IMR-90 (cell line): ENCODE measurements around the gene KRTAP3-2. TPM values are rescaled to one million over a fixed set of nuclear protein-coding genes. Genes with fewer than 3 reads are reported as not detected.

ENCODE experiments used
- ATAC-seq: fragments of 200-7000 bp; cut with Tn5 transposase; 2 replicates; pipeline ENCODE4 v1.9.1; 2020; ENCODE audit warnings: low read depth, mild to moderate bottlenecking, moderate library complexity
- BruUV-seq: library from RNA; stranded (reverse); fragments of 400-500 nt; replicated peaks from 2 replicates; lab custom pipeline; 2021; lab: Mats Ljungman, UMichigan
- CTCF ChIA-PET: fragments of 300-600 bp; formaldehyde crosslinking; extraction: SDS; loops from one replicate; lab custom pipeline; 2021; ENCODE audit warnings: antibody characterized with exemption; lab: Yijun Ruan, JAX
- POLR2A ChIA-PET: fragments of 300-600 bp; sonication (Branson Sonifier 250); formaldehyde crosslinking; loops from one replicate; lab custom pipeline; 2022; ENCODE audit warnings: antibody characterized with exemption; ENCODE audit not compliant: unreplicated experiment; lab: Charles Lee
- DNase-seq: peaks from one replicate; pipeline ENCODE4 v3.0.0; 2013
- H2AFZ ChIP-seq: replicated peaks from 2 replicates; pipeline ENCODE3; 2013; ENCODE audit warnings: low read length, mild to moderate bottlenecking; ENCODE audit not compliant: poor library complexity
- H2AK5ac ChIP-seq: 2 replicates; pipeline ENCODE4 v1.6.1; 2013; ENCODE audit warnings: low read depth, low read length, inconsistent platforms
- H2AK9ac ChIP-seq: replicated peaks from 2 replicates; pipeline ENCODE3; 2013; ENCODE audit warnings: mild to moderate bottlenecking, low read depth, low read length, moderate library complexity; ENCODE audit not compliant: poor library complexity
- H2BK120ac ChIP-seq: 2 replicates; pipeline ENCODE4 v1.6.1; 2013; ENCODE audit warnings: low read depth, low read length, inconsistent platforms
- H2BK15ac ChIP-seq: 3 replicates; pipeline ENCODE4 v1.6.1; 2013; ENCODE audit warnings: low read depth, low read length, inconsistent platforms
- H2BK20ac ChIP-seq: 2 replicates; pipeline ENCODE4 v1.6.1; 2013; ENCODE audit warnings: low read depth, mild to moderate bottlenecking, inconsistent platforms, low read length, moderate library complexity
- H2BK5ac ChIP-seq: 2 replicates; pipeline ENCODE4 v1.6.1; 2013; ENCODE audit warnings: mild to moderate bottlenecking, low read depth, low read length, inconsistent platforms; ENCODE audit not compliant: poor library complexity, severe bottlenecking
- H3K14ac ChIP-seq: replicated peaks from 2 replicates; pipeline ENCODE4 v1.6.1; 2013; ENCODE audit warnings: low read depth, low read length, inconsistent platforms
- H3K18ac ChIP-seq: 2 replicates; pipeline ENCODE4 v1.6.1; 2013; ENCODE audit warnings: low read depth, low read length, control low read depth
- H3K23ac ChIP-seq: 2 replicates; pipeline ENCODE4 v1.6.1; 2013; ENCODE audit warnings: low read depth, low read length, inconsistent platforms
- H3K27ac ChIP-seq: 2 replicates; pipeline ENCODE4 v1.5.1; 2013; ENCODE audit warnings: mild to moderate bottlenecking, control low read depth, low read length; ENCODE audit not compliant: insufficient read depth
- H3K27me3 ChIP-seq: 2 replicates; pipeline ENCODE4 v1.6.1; 2013; ENCODE audit warnings: low read length; ENCODE audit not compliant: control insufficient read depth, insufficient read depth
- H3K36me3 ChIP-seq: 2 replicates; pipeline ENCODE4 v1.6.1; 2013; ENCODE audit warnings: low read length, mixed read lengths; ENCODE audit not compliant: control insufficient read depth, insufficient read depth
- H3K4ac ChIP-seq: 2 replicates; pipeline ENCODE4 v1.6.1; 2013; ENCODE audit warnings: low read depth, low read length, inconsistent platforms
- H3K4me1 ChIP-seq: 2 replicates; pipeline ENCODE4 v1.6.1; 2013; ENCODE audit warnings: low read length, mixed read lengths; ENCODE audit not compliant: control insufficient read depth, insufficient read depth
- H3K4me2 ChIP-seq: 2 replicates; pipeline ENCODE4 v1.6.1; 2013; ENCODE audit warnings: low read depth, mild to moderate bottlenecking, control low read depth, low read length, moderate library complexity
- H3K4me3 ChIP-seq: 2 replicates; pipeline ENCODE4 v1.5.1; 2013; ENCODE audit warnings: low read depth, mild to moderate bottlenecking, control low read depth, low read length, moderate library complexity; ENCODE audit not compliant: insufficient read depth
- H3K56ac ChIP-seq: 2 replicates; pipeline ENCODE4 v1.6.1; 2013; ENCODE audit warnings: low read length, inconsistent platforms; ENCODE audit not compliant: insufficient read depth; ENCODE audit errors: extremely low read depth
- H3K79me1 ChIP-seq, 2 experiments: 2 replicates each; pipeline ENCODE4 v1.6.1; 2013; ENCODE audit warnings: low read length in 2 of 2, inconsistent platforms in 1 of 2, low read depth in 1 of 2
- H3K9ac ChIP-seq: 2 replicates; pipeline ENCODE4 v1.6.1; 2013; ENCODE audit warnings: low read depth, low read length, control low read depth
- H3K9me1 ChIP-seq: 2 replicates; pipeline ENCODE4 v1.6.1; 2013; ENCODE audit warnings: low read length, inconsistent platforms; ENCODE audit not compliant: insufficient read depth
- H3K9me3 ChIP-seq: 2 replicates; pipeline ENCODE4 v1.6.1; 2013; ENCODE audit warnings: low read length; ENCODE audit not compliant: control insufficient read depth, insufficient read depth
- H4K20me1 ChIP-seq: 2 replicates; pipeline ENCODE4 v1.6.1; 2013; ENCODE audit warnings: low read length, inconsistent platforms; ENCODE audit not compliant: insufficient read depth
- H4K5ac ChIP-seq: 2 replicates; pipeline ENCODE4 v1.6.1; 2013; ENCODE audit warnings: mild to moderate bottlenecking, low read depth, low read length, control low read depth
- H4K8ac ChIP-seq, 2 experiments: 2 replicates each; pipeline ENCODE4 v1.6.1; 2013; ENCODE audit warnings: low read depth in 2 of 2, low read length in 2 of 2, control low read depth in 1 of 2, inconsistent platforms in 1 of 2
- H4K91ac ChIP-seq: 2 replicates; pipeline ENCODE4 v1.6.1; 2013; ENCODE audit warnings: low read depth, low read length, inconsistent platforms; ENCODE audit not compliant: insufficient read depth
- BHLHE40 ChIP-seq: fragments of 150-350 bp; IDR thresholded peaks from 2 replicates; pipeline ENCODE4 v1.6.1; 2016; ENCODE audit warnings: mild to moderate bottlenecking, low read depth, low read length
- CEBPB ChIP-seq: IDR thresholded peaks from 2 replicates; pipeline ENCODE4 v1.6.1; 2012; ENCODE audit warnings: low read depth, low read length, improper control_type of control experiment
- CHD1 ChIP-seq: IDR thresholded peaks from 2 replicates; pipeline ENCODE4 v1.6.1; 2012; ENCODE audit warnings: low read depth, low read length, improper control_type of control experiment
- FOS ChIP-seq: fragments of 150-350 bp; IDR thresholded peaks from 2 replicates; pipeline ENCODE4 v1.6.1; 2016; ENCODE audit warnings: low read depth, low read length
- MAFK ChIP-seq: IDR thresholded peaks from 2 replicates; pipeline ENCODE4 v1.6.1; 2012; ENCODE audit warnings: low read depth, low read length, improper control_type of control experiment
- MAZ ChIP-seq: IDR thresholded peaks from 2 replicates; pipeline ENCODE4 v1.6.1; 2012; ENCODE audit warnings: low read depth, mild to moderate bottlenecking, low read length, improper control_type of control experiment, moderate library complexity, borderline replicate concordance
- MXI1 ChIP-seq: IDR thresholded peaks from 2 replicates; pipeline ENCODE4 v1.6.1; 2012; ENCODE audit warnings: low read depth, mild to moderate bottlenecking, low read length, moderate library complexity, borderline replicate concordance
- NFE2L2 ChIP-seq: fragments of 150-350 bp; IDR thresholded peaks from 2 replicates; pipeline ENCODE4 v1.6.1; 2016; ENCODE audit warnings: low read depth, mild to moderate bottlenecking, low read length
- POLR2A ChIP-seq: IDR thresholded peaks from 2 replicates; pipeline ENCODE4 v1.6.1; 2012; ENCODE audit warnings: mild to moderate bottlenecking, low read depth, low read length
- RAD21 ChIP-seq: IDR thresholded peaks from 2 replicates; pipeline ENCODE4 v1.6.1; 2012; ENCODE audit warnings: low read length, improper control_type of control experiment
- RCOR1 ChIP-seq: IDR thresholded peaks from 2 replicates; pipeline ENCODE4 v1.6.1; 2012; ENCODE audit warnings: mild to moderate bottlenecking, low read length, improper control_type of control experiment; ENCODE audit not compliant: insufficient replicate concordance
- RFX5 ChIP-seq: IDR thresholded peaks from 2 replicates; pipeline ENCODE4 v1.8.0; 2012; ENCODE audit warnings: low read depth, mild to moderate bottlenecking, low read length, moderate library complexity
- WGBS, 2 experiments: methylation state at CpG; one replicate each; pipeline versions ENCODE4 v1.1.5 to v1.1.7; 2013; ENCODE audit warnings: missing lambda C conversion rate in 2 of 2; ENCODE audit not compliant: insufficient read length in 1 of 2; ENCODE audit errors: extremely low coverage in 2 of 2; 5-methylcytosine and 5-hydroxymethylcytosine counted together
- dilution Hi-C: fragments of 300-500 bp; cut with HindIII; formaldehyde crosslinking; loops from one replicate; pipeline ENCODE4 v1.14.3; 2018; ENCODE audit warnings: low sequenced_read_pairs; ENCODE audit not compliant: unreplicated experiment
- in situ Hi-C: fragments of 300-500 bp; cut with MboI; formaldehyde crosslinking; loops from 3 replicates; pipeline ENCODE4 v1.14.3; 2019; ENCODE audit warnings: low sequenced_read_pairs, inconsistent platforms, mixed read lengths
- intact Hi-C: fragments of 100-400 bp; cut with micrococcal nuclease; formaldehyde crosslinking; loops from 2 replicates; pipeline ENCODE4 v1.10.0; 2022
- polyA plus RNA-seq, 3 experiments: library from polyadenylated mRNA; depleted of rRNA; stranded (reverse); fragments of >200 nt; gene quantifications; 2 replicates each; pipeline ENCODE4 v1.2.3, GENCODE V29; 2012; ENCODE audit warnings: low replicate concordance in 1 of 3
- total RNA-seq: library from RNA; depleted of rRNA; stranded (reverse); fragments of >200 nt; gene quantifications from 2 replicates; pipeline ENCODE4 v1.2.3, GENCODE V29; 2012
- TF ChIP-seq, protein P1 (sequence below): fragments of 150-350 bp; IDR thresholded peaks from 2 replicates; pipeline ENCODE4 v1.6.1; 2016; ENCODE audit warnings: low read depth, mild to moderate bottlenecking, low read length, moderate library complexity, borderline replicate concordance

Gene KRTAP3-2
- total and polyA plus RNA-seq, 2 of the 4 experiments (the other 2 are of a cell fraction), result not detected

DNA sequence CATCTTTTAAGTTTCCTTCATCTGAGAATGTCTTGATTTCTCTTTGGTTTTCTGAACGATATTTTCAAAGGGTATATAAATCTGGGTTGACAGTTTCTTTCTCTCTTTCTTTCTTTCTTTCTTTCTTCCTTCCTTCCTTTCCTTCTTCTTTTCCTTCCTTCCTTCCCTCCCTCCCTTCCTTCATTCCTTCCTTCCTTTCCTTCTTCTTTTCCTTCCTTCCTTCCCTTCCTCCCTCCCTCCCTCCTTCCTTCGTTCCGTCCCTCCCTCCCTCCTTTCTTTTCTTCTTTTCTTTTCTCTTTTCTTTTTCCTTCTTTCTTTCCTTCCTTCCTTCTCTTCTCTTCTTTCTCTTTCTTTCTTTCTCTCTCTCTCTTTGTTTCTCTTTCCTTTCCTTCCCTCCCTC is 25.3 kb downstream of the KRTAP3-2 start:
- H3K23ac ChIP-seq, result no peak overlapping the region
- no peaks in the 10 kb centered on the region for H3K4me1 ChIP-seq
- H3K27me3 ChIP-seq, result no peaks in the 10 kb centered on the region
- no peak overlapping the region for H3K18ac ChIP-seq
- H2BK120ac ChIP-seq, result no peak overlapping the region
- ChIA-PET CTCF (no interaction called here), POLR2A (no interaction called here)
- dilution Hi-C loops (no loop called here), intact Hi-C loops (no loop called here), in situ Hi-C loops (no loop called here)
- ATAC-seq (no peak), DNase-seq (no peak)
- no peak overlapping the region for H3K56ac ChIP-seq
- no TSS peak for BruUV-seq
- H2BK15ac ChIP-seq, result no peak overlapping the region
- 84% methylated on average over 2 of the region's 3 CpGs; no CpG with 5 or more reads in 1 of the 2 experiments for WGBS, 2 experiments
- no peak overlapping the region for H2AK5ac ChIP-seq
- H2BK5ac ChIP-seq, result no peak overlapping the region
- TF ChIP-seq MAZ (no peak), CHD1 (no peak), CEBPB (no peak), MAFK (no peak), RAD21 (no peak), POLR2A (no peak), FOS (no peak), BHLHE40 (no peak), RFX5 (no peak), NFE2L2 (no peak), MXI1 (no peak), RCOR1 (no peak)
- TF ChIP-seq, protein P1, sequence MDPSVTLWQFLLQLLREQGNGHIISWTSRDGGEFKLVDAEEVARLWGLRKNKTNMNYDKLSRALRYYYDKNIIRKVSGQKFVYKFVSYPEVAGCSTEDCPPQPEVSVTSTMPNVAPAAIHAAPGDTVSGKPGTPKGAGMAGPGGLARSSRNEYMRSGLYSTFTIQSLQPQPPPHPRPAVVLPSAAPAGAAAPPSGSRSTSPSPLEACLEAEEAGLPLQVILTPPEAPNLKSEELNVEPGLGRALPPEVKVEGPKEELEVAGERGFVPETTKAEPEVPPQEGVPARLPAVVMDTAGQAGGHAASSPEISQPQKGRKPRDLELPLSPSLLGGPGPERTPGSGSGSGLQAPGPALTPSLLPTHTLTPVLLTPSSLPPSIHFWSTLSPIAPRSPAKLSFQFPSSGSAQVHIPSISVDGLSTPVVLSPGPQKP, result no peak
- H4K20me1 ChIP-seq, result no peaks in the 10 kb centered on the region
- no peak overlapping the region for H4K8ac ChIP-seq
- no peak overlapping the region for H2BK20ac ChIP-seq
- no peak overlapping the region for H4K5ac ChIP-seq
- no peaks in the 10 kb centered on the region for H3K79me1 ChIP-seq
- no peaks in the 10 kb centered on the region for H3K9me3 ChIP-seq
- no peak overlapping the region for H3K9ac ChIP-seq
- no peak overlapping the region for H3K4me2 ChIP-seq
- H3K4ac ChIP-seq, result no peak overlapping the region
- no peaks in the 10 kb centered on the region for H3K9me1 ChIP-seq
- no peak overlapping the region for H3K14ac ChIP-seq
- H2AFZ ChIP-seq, result no peak overlapping the region
- H3K36me3 ChIP-seq, result no peaks in the 10 kb centered on the region
- H4K91ac ChIP-seq, result no peak overlapping the region
- no peak overlapping the region for H3K4me3 ChIP-seq
- H2AK9ac ChIP-seq, result no peak overlapping the region
- no peak overlapping the region for H3K27ac ChIP-seq
